HEK293 (cell line): ENCODE results near the gene INTS13.
"Not testable (repeated sequence)": the region's sequence is repeated elsewhere in the genome, so short reads cannot be mapped to it uniquely, and the experiment has no call there.

Experiments
- CTCF ChIA-PET: fragments of 350-600 bp; formaldehyde crosslinking; extraction: SDS; loops from one replicate; lab custom pipeline; 2021; ENCODE audit warnings: antibody characterized with exemption; lab: Yijun Ruan, JAX
- POLR2A ChIA-PET: fragments of 300-600 bp; formaldehyde crosslinking; extraction: SDS; loops from one replicate; lab custom pipeline; 2020; ENCODE audit warnings: antibody characterized with exemption, inconsistent platforms; lab: Yijun Ruan, JAX
- H3K27ac ChIP-seq: fragments of 200-500 bp; sonication (Bioruptor generic); 2 replicates; pipeline ENCODE4 v1.5.1; 2014; ENCODE audit warnings: low read depth, low read length, control low read depth, inconsistent platforms; ENCODE audit errors: extremely low read depth
- H3K36me3 ChIP-seq, 2 experiments: fragments of 200-500 bp in 1 of 2; sonication (Bioruptor generic) in 1 of 2; 1 replicate in 1 of 2; 2 replicates in 1 of 2; pipeline ENCODE4 v1.5.1; 2014 to 2017; ENCODE audit warnings: inconsistent platforms in 2 of 2, low read length in 2 of 2; ENCODE audit not compliant: control insufficient read depth in 2 of 2, insufficient read depth in 1 of 2
- H3K4me1 ChIP-seq: fragments of 200-500 bp; sonication (Bioruptor generic); 2 replicates; pipeline ENCODE4 v1.5.1; 2014; ENCODE audit warnings: mild to moderate bottlenecking, low read length, inconsistent platforms; ENCODE audit not compliant: control insufficient read depth, insufficient read depth
- H3K4me3 ChIP-seq: 2 replicates; pipeline ENCODE4 v1.5.1; 2011; ENCODE audit warnings: low read depth, mild to moderate bottlenecking, control low read depth, low read length, moderate library complexity
- H3K9me3 ChIP-seq: fragments of 200-500 bp; sonication (Bioruptor generic); 2 replicates; pipeline ENCODE4 v1.5.1; 2014; ENCODE audit warnings: low read depth, low read length, inconsistent platforms; ENCODE audit not compliant: control insufficient read depth, insufficient read depth
- FEZF1 ChIP-seq: fragments of 450-650 bp; formaldehyde crosslinking; IDR thresholded peaks from 2 replicates; pipeline ENCODE4 v1.5.1; 2016; ENCODE audit warnings: missing biosample characterization, missing genetic modification characterization
- KLF8 ChIP-seq: fragments of 450-650 bp; formaldehyde crosslinking; IDR thresholded peaks from 2 replicates; pipeline ENCODE4 v1.5.1; 2016; ENCODE audit warnings: missing biosample characterization, missing genetic modification characterization
- KLF9 ChIP-seq: fragments of 450-650 bp; formaldehyde crosslinking; IDR thresholded peaks from 2 replicates; pipeline ENCODE4 v1.5.1; 2016; ENCODE audit warnings: missing biosample characterization, missing genetic modification characterization, low read depth
- ZFP69B ChIP-seq: fragments of 450-650 bp; formaldehyde crosslinking; IDR thresholded peaks from 2 replicates; pipeline ENCODE4 v1.5.1; 2016; ENCODE audit warnings: missing biosample characterization, missing genetic modification characterization
- ZNF114 ChIP-seq: fragments of 450-650 bp; formaldehyde crosslinking; IDR thresholded peaks from 2 replicates; pipeline ENCODE4 v1.5.0; 2017; ENCODE audit warnings: missing biosample characterization, missing genetic modification characterization
- ZNF133 ChIP-seq: fragments of 450-650 bp; formaldehyde crosslinking; IDR thresholded peaks from 2 replicates; pipeline ENCODE4 v1.5.1; 2016; ENCODE audit warnings: missing biosample characterization, missing genetic modification characterization
- ZNF146 ChIP-seq: fragments of 450-650 bp; formaldehyde crosslinking; IDR thresholded peaks from 2 replicates; pipeline ENCODE4 v1.5.1; 2016; ENCODE audit warnings: missing biosample characterization, missing genetic modification characterization
- ZNF302 ChIP-seq: fragments of 450-650 bp; formaldehyde crosslinking; IDR thresholded peaks from 2 replicates; pipeline ENCODE4 v1.5.1; 2016; ENCODE audit warnings: missing biosample characterization, missing genetic modification characterization, low read depth
- ZNF423 ChIP-seq: fragments of 450-650 bp; formaldehyde crosslinking; IDR thresholded peaks from 2 replicates; pipeline ENCODE4 v1.5.1; 2016; ENCODE audit warnings: missing biosample characterization, missing genetic modification characterization
- ZNF548 ChIP-seq: fragments of 450-650 bp; formaldehyde crosslinking; IDR thresholded peaks from 2 replicates; pipeline ENCODE4 v1.5.1; 2016; ENCODE audit warnings: missing biosample characterization, missing genetic modification characterization
- ZNF660 ChIP-seq: fragments of 450-650 bp; IDR thresholded peaks from 2 replicates; pipeline ENCODE4 v1.5.1; 2018; ENCODE audit warnings: missing biosample characterization, mild to moderate bottlenecking, missing genetic modification characterization
- ZNF777 ChIP-seq: fragments of 450-650 bp; formaldehyde crosslinking; IDR thresholded peaks from 2 replicates; pipeline ENCODE4 v1.5.1; 2017; ENCODE audit warnings: missing biosample characterization, missing genetic modification characterization, borderline replicate concordance
- ZNF791 ChIP-seq: fragments of 450-650 bp; formaldehyde crosslinking; IDR thresholded peaks from 2 replicates; pipeline ENCODE4 v1.5.1; 2016; ENCODE audit warnings: missing biosample characterization, missing genetic modification characterization
- TF ChIP-seq, protein P1 (sequence below): fragments of 450-650 bp; formaldehyde crosslinking; IDR thresholded peaks from 2 replicates; pipeline ENCODE4 v1.5.1; 2016; ENCODE audit warnings: missing biosample characterization, missing genetic modification characterization
- TF ChIP-seq, protein P2 (sequence below): fragments of 450-650 bp; formaldehyde crosslinking; IDR thresholded peaks from 2 replicates; pipeline ENCODE4 v1.5.1; 2016; ENCODE audit warnings: missing biosample characterization, missing genetic modification characterization
- TF ChIP-seq, protein P3 (sequence below): fragments of 450-650 bp; formaldehyde crosslinking; IDR thresholded peaks from 2 replicates; pipeline ENCODE4 v1.5.1; 2016; ENCODE audit warnings: missing biosample characterization, missing genetic modification characterization
- TF ChIP-seq, protein P4 (sequence below): fragments of 450-650 bp; formaldehyde crosslinking; IDR thresholded peaks from 2 replicates; pipeline ENCODE4 v1.5.1; 2016; ENCODE audit warnings: missing biosample characterization, missing genetic modification characterization, borderline replicate concordance

The INTS13 gene

DNA sequence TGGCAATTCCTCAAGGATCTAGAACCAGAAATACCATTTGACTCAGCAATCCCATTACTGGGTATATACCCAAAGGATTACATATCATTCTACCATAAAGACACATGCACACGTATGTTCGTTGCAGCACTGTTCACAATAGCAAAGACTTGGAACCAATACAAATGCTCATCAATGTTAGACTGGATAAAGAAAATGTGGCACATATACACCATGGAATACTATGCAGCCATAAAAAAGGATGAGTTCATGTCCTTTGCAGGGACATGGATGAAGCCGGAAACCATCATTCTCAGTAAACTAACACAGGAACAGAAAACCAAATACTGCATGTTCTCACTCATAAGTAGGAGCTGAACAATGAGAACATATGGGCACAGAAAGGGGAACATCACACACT, 34.4 kb downstream of the INTS13 start:
- TF ChIP-seq ZNF146 = peak; percentile 74
- not testable (repeated sequence) for H3K27ac ChIP-seq, H3K9me3 ChIP-seq, H3K4me3 ChIP-seq, H3K4me1 ChIP-seq
- CTCF ChIA-PET = interaction anchor here (0.6 to 2.6 kb wide), 2 partner anchors 19 to 316 kb away, joined by 4 to 18 read pairs; no protein-coding TSS in a partner anchor
- POLR2A ChIA-PET = interaction anchor here (0.7 kb wide), 1 partner anchor 89 kb away, joined by 6 read pairs; no protein-coding TSS in a partner anchor
- peaks cover 26 to 46% of the 10 kb centered on the region in 2 experiments for H3K36me3 ChIP-seq

DNA sequence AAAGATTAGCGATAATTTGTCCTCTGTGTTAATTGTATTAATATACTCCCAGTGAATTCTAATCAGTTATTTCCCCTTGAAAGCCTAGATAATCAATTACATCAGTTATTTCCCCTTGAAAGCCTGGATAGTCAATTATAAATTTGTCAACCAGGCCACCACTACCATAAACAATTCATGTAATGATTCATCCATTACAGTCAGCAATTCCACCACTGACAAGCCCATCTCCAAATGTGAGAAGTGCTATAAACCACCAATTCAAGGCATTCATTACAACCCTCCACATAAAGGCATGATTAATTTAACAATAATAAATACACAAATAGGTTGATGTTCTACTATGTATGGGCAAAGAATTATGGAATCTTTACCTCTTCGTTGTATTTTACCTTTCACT, 40.9 kb downstream of the INTS13 start:
- Histone ChIP-seq H3K36me3 (peaks cover 4 to 21% of the 10 kb centered on the region in 2 experiments; a peak in 2 of 3 replicates), H3K4me1 (no peaks in the 10 kb centered on the region), H3K4me3 (no peak overlapping the region), H3K9me3 (no peaks in the 10 kb centered on the region), H3K27ac (no peak overlapping the region)
- POLR2A ChIA-PET = no interaction called here
- CTCF ChIA-PET = interaction anchor here (0.7 to 3.2 kb wide), 2 partner anchors 12 to 477 kb away, joined by 3 to 25 read pairs; no protein-coding TSS in a partner anchor
- TF ChIP-seq ZNF660 (tag by site-specific recombination) = no peak
- no peak for TF ChIP-seq ZNF548 (tag by site-specific recombination)
- TF ChIP-seq ZNF302 = no peak
- no peak for TF ChIP-seq KLF9 (tag by site-specific recombination)
- TF ChIP-seq, protein P1, sequence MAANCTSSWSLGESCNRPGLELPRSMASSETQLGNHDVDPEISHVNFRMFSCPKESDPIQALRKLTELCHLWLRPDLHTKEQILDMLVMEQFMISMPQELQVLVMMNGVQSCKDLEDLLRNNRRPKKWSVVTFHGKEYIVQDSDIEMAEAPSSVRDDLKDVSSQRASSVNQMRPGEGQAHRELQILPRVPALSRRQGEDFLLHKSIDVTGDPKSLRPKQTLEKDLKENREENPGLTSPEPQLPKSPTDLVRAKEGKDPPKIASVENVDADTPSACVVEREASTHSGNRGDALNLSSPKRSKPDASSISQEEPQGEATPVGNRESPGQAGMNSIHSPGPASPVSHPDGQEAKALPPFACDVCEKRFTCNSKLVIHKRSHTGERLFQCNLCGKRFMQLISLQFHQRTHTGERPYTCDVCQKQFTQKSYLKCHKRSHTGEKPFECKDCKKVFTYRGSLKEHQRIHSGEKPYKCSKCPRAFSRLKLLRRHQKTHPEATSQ (tag by site-specific recombination) = no peak
- TF ChIP-seq, protein P2, sequence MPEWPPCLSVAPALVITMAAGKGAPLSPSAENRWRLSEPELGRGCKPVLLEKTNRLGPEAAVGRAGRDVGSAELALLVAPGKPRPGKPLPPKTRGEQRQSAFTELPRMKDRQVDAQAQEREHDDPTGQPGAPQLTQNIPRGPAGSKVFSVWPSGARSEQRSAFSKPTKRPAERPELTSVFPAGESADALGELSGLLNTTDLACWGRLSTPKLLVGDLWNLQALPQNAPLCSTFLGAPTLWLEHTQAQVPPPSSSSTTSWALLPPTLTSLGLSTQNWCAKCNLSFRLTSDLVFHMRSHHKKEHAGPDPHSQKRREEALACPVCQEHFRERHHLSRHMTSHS (tag by site-specific recombination) = no peak
- TF ChIP-seq ZFP69B (tag by site-specific recombination) = no peak
- TF ChIP-seq ZNF423 (tag by site-specific recombination) = no peak

DNA sequence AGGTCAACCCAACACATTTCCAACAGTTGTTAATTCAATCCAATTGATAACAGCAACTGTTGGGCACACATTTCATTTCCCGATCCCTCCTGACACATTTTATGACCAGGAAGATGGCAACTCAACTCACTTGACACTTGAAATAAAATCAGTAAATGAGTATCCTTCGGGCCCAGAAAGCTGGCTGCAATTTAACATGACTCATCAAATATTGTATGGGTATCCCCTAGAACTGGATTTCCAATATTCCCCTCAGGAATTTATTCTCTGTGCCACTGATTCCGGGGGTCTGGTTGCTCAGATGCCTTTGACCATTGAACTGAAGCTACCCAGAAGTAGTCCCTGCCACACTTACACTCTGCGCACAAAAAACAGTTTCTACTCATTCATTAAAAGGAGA, 42.1 kb downstream of the INTS13 start:
- ChIA-PET POLR2A (no interaction called here), CTCF (interaction anchor here (3.2 kb wide), 1 partner anchor 11 kb away, joined by 25 read pairs; no protein-coding TSS in a partner anchor)
- no peak overlapping the region for H3K4me3 ChIP-seq
- H3K9me3 ChIP-seq = no peaks in the 10 kb centered on the region
- H3K4me1 ChIP-seq = no peaks in the 10 kb centered on the region
- no peak overlapping the region for H3K27ac ChIP-seq
- TF ChIP-seq KLF8 = no peak
- TF ChIP-seq ZNF114 = no peak
- TF ChIP-seq, protein P3, sequence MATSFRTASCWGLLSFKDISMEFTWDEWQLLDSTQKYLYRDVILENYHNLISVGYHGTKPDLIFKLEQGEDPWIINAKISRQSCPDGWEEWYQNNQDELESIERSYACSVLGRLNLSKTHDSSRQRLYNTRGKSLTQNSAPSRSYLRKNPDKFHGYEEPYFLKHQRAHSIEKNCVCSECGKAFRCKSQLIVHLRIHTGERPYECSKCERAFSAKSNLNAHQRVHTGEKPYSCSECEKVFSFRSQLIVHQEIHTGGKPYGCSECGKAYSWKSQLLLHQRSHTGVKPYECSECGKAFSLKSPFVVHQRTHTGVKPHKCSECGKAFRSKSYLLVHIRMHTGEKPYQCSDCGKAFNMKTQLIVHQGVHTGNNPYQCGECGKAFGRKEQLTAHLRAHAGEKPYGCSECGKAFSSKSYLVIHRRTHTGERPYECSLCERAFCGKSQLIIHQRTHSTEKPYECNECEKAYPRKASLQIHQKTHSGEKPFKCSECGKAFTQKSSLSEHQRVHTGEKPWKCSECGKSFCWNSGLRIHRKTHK (tag by site-specific recombination) = no peak
- TF ChIP-seq FEZF1 (tag by site-specific recombination) = no peak
- TF ChIP-seq ZNF777 (tag by site-specific recombination) = no peak
- TF ChIP-seq, protein P4, sequence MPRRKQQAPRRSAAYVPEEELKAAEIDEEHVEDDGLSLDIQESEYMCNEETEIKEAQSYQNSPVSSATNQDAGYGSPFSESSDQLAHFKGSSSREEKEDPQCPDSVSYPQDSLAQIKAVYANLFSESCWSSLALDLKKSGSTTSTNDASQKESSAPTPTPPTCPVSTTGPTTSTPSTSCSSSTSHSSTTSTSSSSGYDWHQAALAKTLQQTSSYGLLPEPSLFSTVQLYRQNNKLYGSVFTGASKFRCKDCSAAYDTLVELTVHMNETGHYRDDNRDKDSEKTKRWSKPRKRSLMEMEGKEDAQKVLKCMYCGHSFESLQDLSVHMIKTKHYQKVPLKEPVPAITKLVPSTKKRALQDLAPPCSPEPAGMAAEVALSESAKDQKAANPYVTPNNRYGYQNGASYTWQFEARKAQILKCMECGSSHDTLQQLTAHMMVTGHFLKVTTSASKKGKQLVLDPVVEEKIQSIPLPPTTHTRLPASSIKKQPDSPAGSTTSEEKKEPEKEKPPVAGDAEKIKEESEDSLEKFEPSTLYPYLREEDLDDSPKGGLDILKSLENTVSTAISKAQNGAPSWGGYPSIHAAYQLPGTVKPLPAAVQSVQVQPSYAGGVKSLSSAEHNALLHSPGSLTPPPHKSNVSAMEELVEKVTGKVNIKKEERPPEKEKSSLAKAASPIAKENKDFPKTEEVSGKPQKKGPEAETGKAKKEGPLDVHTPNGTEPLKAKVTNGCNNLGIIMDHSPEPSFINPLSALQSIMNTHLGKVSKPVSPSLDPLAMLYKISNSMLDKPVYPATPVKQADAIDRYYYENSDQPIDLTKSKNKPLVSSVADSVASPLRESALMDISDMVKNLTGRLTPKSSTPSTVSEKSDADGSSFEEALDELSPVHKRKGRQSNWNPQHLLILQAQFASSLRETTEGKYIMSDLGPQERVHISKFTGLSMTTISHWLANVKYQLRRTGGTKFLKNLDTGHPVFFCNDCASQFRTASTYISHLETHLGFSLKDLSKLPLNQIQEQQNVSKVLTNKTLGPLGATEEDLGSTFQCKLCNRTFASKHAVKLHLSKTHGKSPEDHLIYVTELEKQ = no peak
- TF ChIP-seq ZNF791 = no peak
- no peak for TF ChIP-seq ZNF133 (tag by site-specific recombination)
- TF ChIP-seq, all 188 proteins: peak for 0
- H3K36me3 ChIP-seq = peaks cover 4 to 21% of the 10 kb centered on the region in 2 experiments; a peak in 2 of 3 replicates
